HTR-8/SVneo (cell line): ENCODE results near the gene CEP192.
"Not testable (repeated sequence)": the region's sequence is repeated elsewhere in the genome, so short reads cannot be mapped to it uniquely, and the experiment has no call there.

ENCODE experiments used
- DNase-seq: peaks from one replicate; pipeline ENCODE4 v3.0.0; 2011; ENCODE audit warnings: low spot score, mixed read lengths; ENCODE audit not compliant: insufficient read length
- FAIRE-seq: peaks from 2 replicates; lab custom pipeline; 2011; peaks lifted over from hg19 to GRCh38; lab: Jason Lieb, UNC

The CEP192 gene

DNA sequence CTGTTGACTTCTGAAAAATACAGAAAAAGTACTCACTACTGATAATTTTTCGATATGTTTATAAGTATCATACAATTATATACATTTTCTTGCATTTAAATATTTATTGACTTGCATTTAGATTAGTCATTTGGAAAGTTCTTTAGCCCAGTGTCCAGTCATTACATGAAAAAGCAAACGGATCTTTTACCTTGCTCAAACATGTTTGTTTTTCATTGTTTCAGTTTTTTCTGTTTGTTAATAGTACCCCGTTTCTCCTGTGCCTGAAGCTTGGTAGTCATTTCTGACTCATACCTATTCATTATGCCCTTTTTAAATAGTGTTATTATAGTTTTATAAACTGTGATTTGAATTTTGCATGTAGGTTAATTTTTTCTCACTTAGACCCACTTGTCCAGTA, 28.1 kb downstream of the CEP192 start:
- DNase-seq (no peak), FAIRE-seq (no peak)

DNA sequence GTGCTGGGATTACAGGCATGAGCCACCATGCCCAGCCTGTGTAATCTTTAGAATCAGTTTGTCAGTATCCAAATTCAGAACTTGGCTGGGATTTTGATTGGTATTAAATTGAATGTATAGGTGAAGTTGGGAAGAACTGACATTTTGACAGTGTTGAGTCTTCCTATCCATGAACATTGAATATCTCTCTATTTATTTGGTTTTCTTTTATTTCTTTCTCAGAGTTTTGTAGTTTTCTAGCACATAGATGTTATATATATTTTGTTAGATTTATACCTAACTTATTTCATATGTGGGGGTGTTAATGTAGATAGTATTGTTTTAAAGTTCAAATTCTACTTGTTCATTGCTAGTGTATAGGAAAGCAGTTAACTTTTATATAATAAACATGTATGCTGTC, 31.5 kb downstream of the CEP192 start:
- no peak for FAIRE-seq
- no peak for DNase-seq

DNA sequence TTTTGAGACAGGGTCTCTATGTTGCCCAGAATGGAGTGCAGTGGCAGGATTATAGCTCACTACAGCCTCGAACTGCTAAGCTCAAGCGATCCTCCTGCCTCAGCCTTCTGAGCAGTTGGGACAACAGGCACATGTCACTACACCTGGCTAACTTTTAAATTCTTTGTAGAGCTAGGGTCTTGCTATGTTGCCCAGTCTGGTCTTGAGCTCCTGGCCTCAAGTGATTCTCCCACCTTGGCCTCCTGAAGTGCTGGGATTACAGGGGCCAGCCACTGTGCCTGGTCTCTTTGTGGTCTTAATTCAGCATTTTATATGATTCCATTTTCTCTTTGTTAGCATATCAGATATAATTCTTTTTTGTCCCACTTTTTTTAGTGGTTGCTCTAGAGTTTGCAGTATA, 34.1 kb downstream of the CEP192 start:
- DNase-seq (no peak), FAIRE-seq (no peak)

DNA sequence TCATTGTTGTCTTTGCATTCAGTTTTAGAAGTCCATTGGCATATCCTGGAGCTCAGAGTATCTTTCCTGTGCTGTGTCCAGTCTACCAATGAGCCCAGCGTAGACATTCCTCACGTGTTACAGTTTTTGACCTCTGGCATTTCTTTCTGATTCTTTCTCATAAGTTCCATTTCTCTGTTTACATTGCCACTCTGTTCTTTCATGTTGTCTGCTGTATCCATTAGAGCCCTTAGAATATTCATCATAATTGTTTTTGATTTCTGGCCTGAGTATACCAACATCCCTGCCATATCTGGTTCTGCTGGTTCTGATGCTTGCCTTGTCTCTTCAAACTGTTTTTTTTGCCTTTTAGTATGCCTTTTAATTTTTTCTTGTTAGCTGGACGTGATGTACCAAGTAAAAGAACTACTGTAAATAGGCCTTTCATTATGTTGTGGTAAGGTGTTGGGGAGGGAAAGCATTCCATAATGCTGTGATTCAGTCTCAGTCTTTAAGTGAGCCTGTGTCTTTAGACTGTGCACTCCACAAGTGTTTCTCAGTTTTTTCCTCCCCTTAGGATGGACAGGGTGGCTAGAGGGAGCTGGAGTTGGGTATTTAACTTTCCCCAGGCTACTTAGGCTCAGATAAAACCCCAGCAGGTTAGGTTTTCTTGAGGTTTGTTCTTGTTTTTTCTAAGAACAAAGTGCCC, 35.6 kb downstream of the CEP192 start:
- FAIRE-seq: no peak

DNA sequence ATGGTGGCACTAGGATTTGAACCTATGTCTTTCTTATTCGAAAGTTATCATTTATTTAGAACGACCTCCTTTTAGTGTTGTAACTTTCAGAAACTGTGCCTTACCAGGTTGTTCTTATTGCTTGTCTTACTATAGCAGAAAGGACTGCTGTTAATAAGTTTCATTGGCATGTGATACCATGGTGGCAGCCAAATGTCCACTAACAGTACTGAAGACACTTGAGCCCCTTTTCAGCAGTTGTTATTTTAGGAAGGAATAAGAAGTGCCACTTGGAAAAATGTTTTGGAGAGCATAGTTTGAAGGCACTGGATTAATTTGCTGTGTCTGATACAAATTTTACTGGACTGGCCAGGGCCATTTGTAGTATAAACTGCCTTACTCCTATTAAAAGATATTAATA, 37.7 kb downstream of the CEP192 start:
- DNase-seq: no peak
- FAIRE-seq: no peak

More for the DNA sequence above, 35.6 kb downstream of the CEP192 start:
- DNase-seq: no peak

DNA sequence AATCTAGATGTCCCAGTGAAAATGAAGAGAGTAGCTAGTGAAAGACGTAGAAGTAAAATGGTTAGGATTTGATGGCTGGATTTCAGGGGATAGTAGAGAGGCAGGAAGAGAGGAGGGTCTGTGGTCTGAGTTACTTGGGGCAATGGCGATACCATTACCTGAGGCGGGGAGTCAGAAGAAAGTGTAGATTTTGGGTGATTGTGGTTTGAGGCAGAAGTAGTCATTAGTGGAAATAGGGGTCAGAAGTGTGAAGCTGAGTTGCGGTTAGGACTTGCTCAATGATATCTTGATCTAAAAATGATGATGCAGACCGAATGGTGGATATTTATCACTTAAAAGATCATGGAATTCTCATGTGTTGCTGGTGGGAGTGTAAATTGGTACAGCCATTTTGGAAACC, 41.0 kb downstream of the CEP192 start:
- no peak for FAIRE-seq

DNA sequence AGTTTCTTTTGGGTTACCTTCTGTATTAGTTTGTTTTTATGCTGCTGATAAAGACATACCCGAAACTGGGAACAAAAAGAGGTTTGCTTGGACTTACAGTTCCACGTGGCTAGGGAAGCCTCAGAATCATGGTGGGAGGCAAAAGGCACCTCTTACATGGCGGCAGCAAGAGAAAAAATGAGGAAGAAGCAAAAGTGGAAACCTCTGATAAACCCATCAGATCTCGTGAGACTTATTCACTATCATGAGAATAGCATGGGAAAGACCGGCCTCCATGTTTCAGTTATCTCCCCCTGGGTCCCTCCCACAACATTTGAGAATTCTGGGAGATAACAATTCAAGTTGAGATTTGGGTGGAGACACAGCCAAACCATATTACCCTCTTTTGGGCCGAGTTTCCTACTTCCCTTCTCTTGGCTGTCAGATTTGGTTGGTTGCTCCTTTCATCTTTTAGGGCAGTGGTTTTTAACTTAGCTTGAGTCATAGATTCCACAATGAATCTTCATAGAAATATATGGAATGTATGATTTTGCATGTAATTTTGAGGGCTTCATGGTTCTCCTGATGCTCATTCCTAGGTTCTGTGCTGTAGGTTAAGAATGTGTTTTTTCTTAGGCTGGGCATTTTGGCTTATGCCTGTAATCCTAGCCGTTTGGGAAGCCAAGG, 44.2 kb downstream of the CEP192 start:
- FAIRE-seq (no peak), DNase-seq (no peak)

More for the DNA sequence above, 41.0 kb downstream of the CEP192 start:
- DNase-seq: no peak

DNA sequence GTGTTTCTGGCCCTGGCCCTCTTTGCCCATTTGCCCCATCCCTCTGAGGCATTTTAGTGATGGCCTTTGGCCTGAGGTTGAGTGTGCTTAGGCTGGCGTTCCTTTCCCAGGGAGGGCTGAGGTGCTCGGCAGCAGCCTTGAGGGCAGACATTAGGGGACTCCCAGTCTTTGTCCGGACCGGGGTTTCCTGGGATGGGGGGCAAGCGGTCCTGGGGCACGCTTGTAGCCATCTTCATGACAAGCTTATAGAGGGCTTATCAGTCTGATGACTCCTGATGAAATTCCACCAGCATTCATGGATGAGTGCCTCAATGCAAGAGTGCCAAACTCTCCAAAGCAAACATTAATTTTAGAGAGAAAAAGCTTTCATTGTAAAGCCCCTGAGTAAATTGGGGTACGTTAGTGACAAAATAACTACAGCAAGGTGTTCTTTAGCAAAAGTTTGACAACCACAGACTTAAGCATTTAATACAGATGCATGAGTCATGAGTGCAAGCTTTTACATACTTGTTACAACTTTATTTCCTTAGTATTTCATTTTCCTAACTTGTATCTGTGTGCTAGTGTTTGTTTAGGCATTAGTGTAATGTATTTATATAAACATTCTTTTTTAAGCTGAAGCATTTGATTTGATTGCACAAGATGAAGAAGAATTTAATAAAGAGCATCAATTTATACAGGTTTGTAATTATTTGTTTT, 45.6 kb downstream of the CEP192 start:
- DNase-seq: no peak
- FAIRE-seq: no peak

DNA sequence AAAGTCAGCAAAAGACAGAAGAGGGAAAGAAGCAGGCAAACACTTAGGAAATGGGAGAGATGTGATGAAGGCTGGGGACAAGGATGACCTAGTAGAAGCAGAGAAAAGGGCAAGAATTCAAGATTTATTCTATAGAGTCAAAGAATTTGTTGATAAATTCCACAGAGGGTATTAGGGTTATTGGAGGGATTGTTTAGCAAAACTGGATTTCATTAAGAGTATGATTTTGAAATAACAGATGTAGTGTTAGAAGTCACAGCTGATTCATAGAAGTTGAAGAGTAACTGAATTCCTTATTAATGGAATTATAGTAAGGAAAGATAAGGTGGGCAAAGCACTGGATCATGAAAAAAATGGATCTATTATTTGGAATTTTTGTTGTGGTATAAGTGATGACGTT, 48.6 kb downstream of the CEP192 start:
- DNase-seq: no peak
- FAIRE-seq: no peak

DNA sequence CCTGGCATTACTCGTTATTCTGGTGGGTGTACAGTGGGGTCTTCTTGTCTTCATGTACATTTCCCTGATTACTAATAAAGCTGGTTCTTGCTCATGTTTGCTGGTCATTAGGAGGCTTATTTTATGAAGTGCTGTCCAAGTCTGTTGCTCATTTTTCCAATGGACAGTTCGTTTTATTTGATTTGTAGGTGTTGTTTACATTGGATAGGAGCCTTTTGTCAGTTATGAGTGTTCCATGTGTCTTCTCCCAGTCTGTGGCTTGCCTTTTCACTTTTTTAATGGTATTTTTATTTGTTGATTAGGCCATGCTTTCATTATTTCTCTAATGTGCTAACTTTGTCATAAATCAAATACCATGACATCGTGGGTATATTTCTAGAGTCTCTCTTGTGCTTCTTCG, 51.9 kb downstream of the CEP192 start:
- FAIRE-seq (no peak), DNase-seq (no peak)

DNA sequence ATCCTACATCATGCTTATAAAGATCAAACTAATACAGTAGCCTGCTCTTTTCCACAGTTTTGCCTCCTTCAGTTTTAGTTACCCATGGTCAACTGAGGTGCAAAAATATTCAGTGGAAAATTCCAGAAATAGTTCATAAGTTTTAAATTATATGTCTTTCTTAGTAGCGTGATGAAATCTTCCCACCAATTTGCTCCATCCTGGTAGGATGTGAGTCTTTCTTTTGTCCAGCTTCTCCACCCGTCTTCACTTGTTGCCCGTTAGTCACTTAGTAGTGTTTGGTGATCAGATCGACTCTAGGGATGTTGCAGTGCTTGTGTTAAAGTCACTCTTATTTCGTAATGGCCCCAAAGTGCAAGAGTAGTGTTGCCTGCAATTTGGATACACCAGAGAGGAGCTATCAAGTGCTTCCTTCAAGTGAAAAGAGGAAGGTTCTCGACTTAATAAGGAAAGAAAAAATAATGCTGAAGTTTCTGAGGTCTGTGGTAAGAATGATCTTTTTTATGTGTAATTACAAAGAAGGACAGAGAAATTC, 57.0 kb downstream of the CEP192 start:
- FAIRE-seq (no peak), DNase-seq (no peak)

DNA sequence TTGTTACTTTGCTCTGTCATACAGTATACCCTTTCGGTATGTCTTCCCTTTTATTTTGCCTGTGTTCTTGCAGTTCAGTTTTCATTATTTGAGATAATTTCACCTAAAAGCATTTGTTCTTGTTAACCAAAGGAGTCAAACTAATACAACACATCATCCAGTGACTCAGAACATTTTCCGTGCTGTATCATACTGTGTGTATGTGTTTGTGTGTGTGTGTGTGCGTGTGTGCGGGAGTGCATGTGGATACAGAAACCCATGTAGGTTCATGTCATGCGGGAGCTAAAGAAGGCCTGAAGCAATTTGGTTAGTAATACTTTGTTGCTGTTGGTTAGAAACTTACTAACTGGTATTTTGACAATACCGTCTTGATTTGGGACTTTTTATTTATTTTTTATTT, 60.0 kb downstream of the CEP192 start:
- FAIRE-seq: no peak

DNA sequence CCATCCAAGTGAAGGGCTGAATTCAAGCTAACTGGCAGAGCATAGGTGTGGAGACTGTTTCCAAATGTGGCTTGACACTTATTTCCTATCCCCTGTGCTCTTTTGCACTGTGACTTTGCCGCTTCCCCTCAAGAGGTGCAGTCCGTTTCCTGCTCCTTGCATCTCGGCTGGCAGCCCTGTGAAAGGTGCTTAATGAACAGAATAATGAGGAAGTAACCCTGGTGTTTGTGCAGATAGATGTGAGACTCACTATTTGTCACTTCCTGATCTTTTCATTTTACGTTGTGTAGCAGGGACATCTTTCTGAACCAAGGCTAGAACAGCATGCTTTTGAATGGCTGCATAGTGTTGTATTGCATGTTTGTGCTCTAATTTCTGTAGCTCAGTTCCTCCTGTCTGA, 60.8 kb downstream of the CEP192 start:
- FAIRE-seq (no peak), DNase-seq (no peak)

More for the DNA sequence above, 60.0 kb downstream of the CEP192 start:
- no peak for DNase-seq

DNA sequence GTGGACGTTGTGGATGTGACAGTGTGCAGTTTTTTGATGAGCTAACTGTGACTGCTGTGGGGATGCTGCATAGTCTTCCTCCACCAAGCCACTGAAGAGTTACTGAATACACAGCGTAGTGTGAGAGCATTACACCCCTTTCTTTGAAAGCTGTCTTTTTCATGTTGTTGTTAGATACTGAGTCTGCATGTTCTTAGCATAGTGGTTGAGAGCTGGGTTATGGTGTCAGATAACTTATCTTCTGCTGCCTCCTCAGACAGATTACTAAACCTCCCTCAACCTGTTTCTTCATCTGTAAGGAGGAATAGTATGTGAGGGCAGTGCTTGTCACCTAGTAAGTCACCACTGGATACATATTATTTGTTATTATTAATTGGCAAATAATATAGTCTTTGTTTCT, 63.2 kb downstream of the CEP192 start:
- FAIRE-seq (no peak), DNase-seq (no peak)

DNA sequence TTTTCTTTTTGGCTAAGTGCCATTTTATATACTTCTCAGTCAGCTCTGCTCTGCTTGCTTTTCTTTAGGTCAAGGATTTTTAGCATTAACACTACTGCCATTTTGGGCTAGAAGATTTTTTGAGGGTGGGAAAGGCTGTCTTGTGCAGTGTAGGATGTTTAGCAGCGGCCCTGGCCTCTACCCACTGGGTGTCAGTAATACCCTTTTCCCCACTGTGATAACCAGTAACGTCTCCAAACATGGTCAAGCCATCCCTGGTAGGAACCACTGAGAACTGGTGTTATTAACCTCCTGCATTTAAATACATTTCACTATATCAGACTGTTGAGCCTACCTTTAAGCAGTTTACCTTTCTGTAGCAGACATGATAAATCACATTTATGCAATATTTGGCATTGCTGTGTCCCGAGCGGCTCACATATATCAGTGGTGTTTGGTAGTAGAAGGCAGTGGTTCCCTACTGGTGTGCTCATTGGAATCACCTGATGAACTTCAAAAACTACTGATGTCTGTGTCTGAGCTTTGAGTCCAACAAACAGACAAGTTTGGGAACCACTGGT, 70.5 kb downstream of the CEP192 start:
- no peak for FAIRE-seq
- no peak for DNase-seq

DNA sequence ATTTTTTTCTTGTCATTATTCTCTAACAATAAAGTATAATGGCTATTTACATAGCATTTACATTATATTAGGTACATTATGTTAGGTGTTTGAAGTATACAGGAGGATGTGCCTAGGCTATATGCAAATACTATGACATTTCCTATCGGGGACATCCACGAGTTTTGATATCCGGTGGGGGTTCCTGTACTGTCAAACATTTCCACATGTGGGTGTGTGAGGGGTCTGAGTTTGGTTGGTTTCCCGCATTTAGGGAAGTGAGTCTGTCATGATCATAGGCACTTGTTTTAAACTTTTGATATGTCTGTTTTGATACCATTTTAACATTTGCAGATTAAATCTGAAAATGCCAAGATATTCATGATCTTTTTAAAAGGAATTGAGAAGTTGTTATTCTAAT, 76.0 kb downstream of the CEP192 start:
- DNase-seq (no peak), FAIRE-seq (no peak)

DNA sequence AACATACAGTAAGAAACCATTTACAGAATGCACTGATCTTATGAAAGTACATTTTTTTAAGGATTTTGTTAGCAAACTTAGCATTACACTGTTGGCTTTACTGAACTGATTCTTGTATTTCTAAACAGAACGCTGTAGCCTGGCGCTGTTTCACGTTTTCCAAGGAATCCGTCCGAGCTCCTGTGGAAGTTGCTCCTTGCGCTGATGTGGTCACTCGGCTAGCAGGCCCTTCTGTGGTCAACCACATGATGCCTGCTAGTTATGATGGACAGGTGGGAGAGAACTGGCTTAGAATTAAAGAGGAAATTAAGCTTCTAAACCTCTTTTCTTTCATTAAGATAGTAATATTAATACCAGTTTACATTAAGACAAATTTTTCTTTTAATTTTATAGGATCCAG, 76.8 kb downstream of the CEP192 start:
- FAIRE-seq: no peak
- DNase-seq: no peak

DNA sequence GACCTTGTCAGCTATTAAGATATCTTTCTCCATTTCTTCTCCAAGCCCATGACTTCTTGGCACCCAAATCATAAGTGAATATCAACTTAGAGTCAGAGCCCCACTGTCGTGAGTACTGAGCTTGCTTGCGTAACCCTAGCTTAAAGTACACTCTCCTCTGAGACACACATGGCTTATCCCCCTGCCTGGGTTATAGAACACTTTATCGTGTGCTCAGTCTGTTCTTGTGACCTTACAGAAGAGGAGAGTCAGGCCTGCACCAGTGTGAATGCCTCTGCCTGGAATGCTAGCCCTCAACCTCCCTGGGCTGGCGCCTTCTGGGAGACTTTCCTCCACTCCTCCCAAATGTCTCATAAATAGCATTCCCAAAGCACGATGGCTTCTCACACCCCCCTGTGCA, 79.3 kb downstream of the CEP192 start:
- no peak for FAIRE-seq
- DNase-seq: no peak

DNA sequence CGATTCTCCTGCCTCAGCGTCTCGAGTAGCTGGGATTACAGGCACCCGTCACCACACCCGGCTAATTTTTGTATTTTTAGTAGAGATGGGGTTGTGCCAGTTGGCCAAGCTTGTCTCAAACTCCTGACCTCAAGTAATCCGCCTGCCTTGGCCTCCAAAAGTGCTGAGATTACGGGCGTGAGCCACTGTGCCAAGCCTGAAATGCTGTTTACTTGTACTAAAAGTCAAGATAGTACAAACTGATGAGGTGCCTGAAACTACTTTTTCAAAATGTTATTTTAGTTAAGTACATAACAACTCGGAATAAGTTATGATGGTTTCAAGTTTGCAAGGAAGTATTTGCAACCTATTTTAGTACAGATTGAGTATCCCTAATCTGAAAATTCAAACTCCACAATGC, 85.7 kb downstream of the CEP192 start:
- no peak for DNase-seq
- FAIRE-seq: no peak

DNA sequence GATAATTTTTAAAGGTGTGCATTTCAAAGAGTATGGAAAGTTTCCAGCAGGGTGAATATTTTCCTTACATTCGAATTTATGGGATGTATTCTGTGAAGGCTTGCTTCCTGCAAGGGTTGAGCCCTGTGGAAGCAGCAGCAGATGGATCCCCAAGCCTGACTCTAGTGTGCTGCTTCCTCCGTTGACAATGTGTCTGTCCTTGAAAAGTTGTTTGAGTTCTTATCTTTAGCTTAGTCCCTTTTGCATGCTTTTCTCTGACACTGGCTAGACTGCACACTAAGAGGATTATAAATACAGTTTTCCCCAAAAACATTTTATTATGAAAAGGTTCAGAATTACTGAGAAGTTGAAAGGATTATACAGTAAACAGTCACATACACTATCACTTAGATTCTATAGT, 86.3 kb downstream of the CEP192 start:
- DNase-seq (no peak), FAIRE-seq (no peak)

DNA sequence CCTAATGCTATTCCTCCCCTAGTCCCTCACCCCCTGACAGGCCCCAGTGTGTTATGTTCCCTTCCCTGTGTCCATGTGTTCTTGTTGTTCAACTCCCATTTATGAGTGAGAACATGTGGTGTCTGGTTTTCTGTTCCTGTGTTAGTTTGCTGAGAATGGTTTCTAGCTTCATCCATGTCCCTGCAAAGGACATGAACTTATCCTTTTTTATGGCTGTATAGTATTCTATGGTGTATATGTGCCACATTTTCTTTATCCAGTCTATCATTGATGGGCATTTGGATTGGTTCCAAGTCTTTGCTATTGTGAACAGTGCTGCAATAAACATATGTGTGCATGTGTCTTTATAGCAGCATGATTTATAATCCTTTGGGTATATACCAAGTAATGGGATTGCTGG, 86.9 kb downstream of the CEP192 start:
- not testable (repeated sequence) for FAIRE-seq

More for the DNA sequence above, 86.9 kb downstream of the CEP192 start:
- DNase-seq: not testable (repeated sequence)
